ENCODE results near the gene LRRC43. TPM values are rescaled to one million over a fixed set of nuclear protein-coding genes. Genes with fewer than 3 reads are reported as not detected.

LRRC43 gene
- total RNA-seq, 2 experiments from 2014 or later: not detected

- peak in 5 of 14 experiments; percentile 3 to 62 (median 58) for DNase-seq
- Histone ChIP-seq H3K9me3 (ENCODE audit: control insufficient read depth in 1 of 2, insufficient read depth in 1 of 2, low read length in 2 of 2) (no peaks in the 10 kb centered on the region), H3K27ac (ENCODE audit: low read depth in 1 of 2, low read length in 2 of 2) (peak overlapping the region; percentile 44 to 52), H3K4me3 (ENCODE audit: low read length) (peak overlapping the region; percentile 54), H3K27me3 (ENCODE audit: control insufficient read depth in 1 of 2, insufficient read depth in 2 of 2, low read length in 2 of 2) (no peaks in the 10 kb centered on the region), H3K4me1 (ENCODE audit: insufficient read depth, low read length) (peaks cover 36% of the 10 kb centered on the region), H3K36me3 (ENCODE audit: insufficient read depth, low read length) (peaks cover 24% of the 10 kb centered on the region)
- Mint-ChIP-seq H3K27ac (peak overlapping the region; percentile 88), H3K4me1 (ENCODE audit: low read depth) (peaks cover 31% of the 10 kb centered on the region), H3K27me3 (no peaks in the 10 kb centered on the region), H3K4me3 (peak overlapping the region; percentile 87), H3K36me3 (ENCODE audit: low read depth) (peaks cover 61% of the 10 kb centered on the region), H3K9me3 (no peaks in the 10 kb centered on the region)
- CTCF ChIA-PET: interaction anchor here (0.9 to 2.1 kb wide), 2 partner anchors 11 to 23 kb away, joined by 4 to 8 read pairs; no protein-coding TSS in a partner anchor
- TF ChIP-seq CTCF (IDR thresholded peaks at IDR 0.05): no peak
- POLR2A ChIA-PET: interaction anchor here (0.7 to 4.0 kb wide), 12 partner anchors 10 to 1121 kb away, joined by 3 to 123 read pairs (median 5); partner anchors contain the start of genes B3GNT4, DIABLO, KNTC1 and RSRC2
- ATAC-seq (ENCODE audit: poor library complexity): peak; percentile 19
- intact Hi-C loops (cut with DNase I, micrococcal nuclease): loop anchor here in 1 of 2 experiments (2.0 kb wide), 2 partner anchors 17 to 23 kb away; partner anchors contain the start of genes DIABLO and VPS33A
Measured at GRCh38 chr12:122243965-122244364, 61.0 kb downstream of the LRRC43 start.

GRCh38 chr12:122244565-122245371 is 61.8 kb downstream of the LRRC43 start:
- H3K4me3 ChIP-seq (ENCODE audit: low read length): peak overlapping the region; percentile 54
- Mint-ChIP-seq H3K27me3 (no peaks in the 10 kb centered on the region), H3K9me3 (no peaks in the 10 kb centered on the region), H3K27ac (peak overlapping the region; percentile 88), H3K36me3 (ENCODE audit: low read depth) (peaks cover 63% of the 10 kb centered on the region), H3K4me1 (ENCODE audit: low read depth) (peaks cover 31% of the 10 kb centered on the region), H3K4me3 (peak overlapping the region; percentile 87)
- ChIA-PET CTCF (interaction anchor here (0.7 to 2.1 kb wide), 3 partner anchors 20 to 65 kb away, joined by 3 to 8 read pairs (median 3); no protein-coding TSS in a partner anchor), POLR2A (interaction anchor here (0.7 to 4.0 kb wide), 20 partner anchors 8 to 1595 kb away, joined by 3 to 123 read pairs (median 4); partner anchors contain the start of genes B3GNT4, DIABLO, KNTC1 and MPHOSPH9)
- peak; percentile 81 for ATAC-seq (ENCODE audit: poor library complexity)
- no peaks in the 10 kb centered on the region for H3K9me3 ChIP-seq (ENCODE audit: control insufficient read depth in 1 of 2, insufficient read depth in 1 of 2, low read length in 2 of 2)
- H3K4me1 ChIP-seq (ENCODE audit: insufficient read depth, low read length): peaks cover 36% of the 10 kb centered on the region
- H3K27me3 ChIP-seq (ENCODE audit: control insufficient read depth in 1 of 2, insufficient read depth in 2 of 2, low read length in 2 of 2): no peaks in the 10 kb centered on the region
- DNase-seq: peak in 6 of 14 experiments; percentile 5 to 79 (median 42)
- TF ChIP-seq CTCF (IDR thresholded peaks at IDR 0.05): no peak
- peaks cover 29% of the 10 kb centered on the region for H3K36me3 ChIP-seq (ENCODE audit: insufficient read depth, low read length)
- H3K27ac ChIP-seq (ENCODE audit: low read depth in 1 of 2, low read length in 2 of 2): peak overlapping the region; percentile 44 to 52
- intact Hi-C loops (cut with DNase I, micrococcal nuclease): loop anchor here in 1 of 2 experiments (2.0 kb wide), 2 partner anchors 18 to 22 kb away; partner anchors contain the start of genes DIABLO and VPS33A

- peak overlapping the region; percentile 88 for H3K27ac Mint-ChIP-seq
- H3K27me3 ChIP-seq (ENCODE audit: control insufficient read depth in 1 of 2, insufficient read depth in 2 of 2, low read length in 2 of 2): no peaks in the 10 kb centered on the region
- H3K36me3 Mint-ChIP-seq (ENCODE audit: low read depth): peaks cover 63% of the 10 kb centered on the region
- H3K27ac ChIP-seq (ENCODE audit: low read depth in 1 of 2, low read length in 2 of 2): peak overlapping the region in 1 of 2 donors; percentile 44
- no peaks in the 10 kb centered on the region for H3K27me3 Mint-ChIP-seq
- POLR2A ChIA-PET: interaction anchor here (1.1 to 4.0 kb wide), 10 partner anchors 9 to 987 kb away, joined by 3 to 123 read pairs (median 4); partner anchors contain the start of genes B3GNT4, DIABLO, MPHOSPH9 and MTRFR
- H3K36me3 ChIP-seq (ENCODE audit: insufficient read depth, low read length): peaks cover 29% of the 10 kb centered on the region
- no peaks in the 10 kb centered on the region for H3K9me3 ChIP-seq (ENCODE audit: control insufficient read depth in 1 of 2, insufficient read depth in 1 of 2, low read length in 2 of 2)
- intact Hi-C loops (cut with DNase I, micrococcal nuclease): loop anchor here in 1 of 2 experiments (2.0 kb wide), 2 partner anchors 19 to 21 kb away; partner anchors contain the start of genes DIABLO and VPS33A
- peak overlapping the region; percentile 54 for H3K4me3 ChIP-seq (ENCODE audit: low read length)
- peaks cover 27% of the 10 kb centered on the region for H3K4me1 Mint-ChIP-seq (ENCODE audit: low read depth)
- no peaks in the 10 kb centered on the region for H3K9me3 Mint-ChIP-seq
- no peak for DNase-seq
- no peak for TF ChIP-seq CTCF (IDR thresholded peaks at IDR 0.05)
- no peak for ATAC-seq (ENCODE audit: poor library complexity)
- peaks cover 36% of the 10 kb centered on the region for H3K4me1 ChIP-seq (ENCODE audit: insufficient read depth, low read length)
- peak overlapping the region; percentile 11 for H3K4me3 Mint-ChIP-seq
- CTCF ChIA-PET: interaction anchor here (0.7 to 2.1 kb wide), 3 partner anchors 21 to 1723 kb away, joined by 3 to 8 read pairs (median 3); no protein-coding TSS in a partner anchor
Measured at GRCh38 chr12:122245553-122245952, 62.6 kb downstream of the LRRC43 start.

Data from CD4-positive, alpha-beta T cell (primary cell).